Activated B cell treated with CpG ODN at 0.5 μM for 24 hours (primary cell): ENCODE data around the gene HPDL. TPM values are rescaled to one million over a fixed set of nuclear protein-coding genes. Genes with fewer than 3 reads are reported as not detected.

ENCODE experiments used
- ATAC-seq: fragments of 200-7000 bp; cut with Tn5 transposase; one replicate; pipeline ENCODE4 v1.10.0; 2021; ENCODE audit warnings: low read depth, mild to moderate bottlenecking, moderate library complexity
- CTCF ChIA-PET: fragments of 350-600 bp; sonication (Branson Sonifier 250); formaldehyde crosslinking; loops from one replicate; lab custom pipeline; 2021; ENCODE audit warnings: antibody characterized with exemption; lab: Charles Lee
- POLR2A ChIA-PET: fragments of 350-600 bp; sonication (Branson Sonifier 250); formaldehyde crosslinking; loops from one replicate; lab custom pipeline; 2021; ENCODE audit warnings: antibody characterized with exemption; lab: Charles Lee
- DNase-seq: peaks from one replicate; pipeline ENCODE4 v3.0.0; 2022
- H3K27ac Mint-ChIP-seq: one replicate; pipeline ENCODE4 v1.8.0; 2020; ENCODE audit warnings: mixed read lengths
- H3K27me3 Mint-ChIP-seq: one replicate; pipeline ENCODE4 v1.8.0; 2021; ENCODE audit warnings: mixed read lengths
- H3K36me3 Mint-ChIP-seq: one replicate; pipeline ENCODE4 v1.8.0; 2021; ENCODE audit warnings: low read depth, mixed read lengths
- H3K4me1 Mint-ChIP-seq: one replicate; pipeline ENCODE4 v1.8.0; 2021; ENCODE audit warnings: mixed read lengths
- H3K4me3 Mint-ChIP-seq: one replicate; pipeline ENCODE4 v1.8.0; 2020; ENCODE audit warnings: mild to moderate bottlenecking, mixed read lengths
- H3K9me3 Mint-ChIP-seq: one replicate; pipeline ENCODE4 v1.8.0; 2020; ENCODE audit warnings: mixed read lengths
- CTCF ChIP-seq: fragments of 200-600 bp; IDR thresholded peaks from one replicate; pipeline ENCODE4 v1.8.0; 2022; ENCODE audit warnings: antibody characterized with exemption, mild to moderate bottlenecking
- intact Hi-C: fragments of 100-400 bp; cut with micrococcal nuclease; formaldehyde crosslinking; loops from one replicate; pipeline ENCODE4 v1.15.1; 2024
- total RNA-seq: library from RNA; stranded (reverse); gene quantifications from 2 replicates; pipeline ENCODE4 v1.2.3, GENCODE V29; 2022

HPDL gene
- total RNA-seq, 1 donor from 2014 or later: 4.3 TPM

- intact Hi-C loops: loop anchor here (1.0 to 5.0 kb wide), 11 partner anchors 38 to 670 kb away; partner anchors contain the start of genes AKR1A1, ARMH1, EIF2B3 and MUTYH
- Mint-ChIP-seq H3K27ac (peak overlapping the region; percentile 41), H3K9me3 (no peaks in the 10 kb centered on the region), H3K36me3 (peaks cover 2% of the 10 kb centered on the region), H3K4me3 (peak overlapping the region; percentile 92), H3K27me3 (no peaks in the 10 kb centered on the region), H3K4me1 (peaks cover 43% of the 10 kb centered on the region)
- no peak for ATAC-seq
- DNase-seq: no peak
- no peak for TF ChIP-seq CTCF
- CTCF ChIA-PET: interaction anchor here (0.6 to 8.1 kb wide), 6 partner anchors 37 to 572 kb away, joined by 3 to 227 read pairs (median 11); partner anchors contain the start of genes HECTD3, MUTYH, RNU5D-1 and TESK2
- POLR2A ChIA-PET: interaction anchor here (0.5 to 7.1 kb wide), 25 partner anchors 36 to 671 kb away, joined by 3 to 217 read pairs (median 12); partner anchors contain the start of genes CCDC163, EIF2B3, HECTD3 and MMACHC
Measured at GRCh38 chr1:45302505-45303150, 24.1 kb upstream of the HPDL start.

GRCh38 chr1:45303520-45304310 lies 23.0 kb upstream of the HPDL start:
- peak; percentile 80 for ATAC-seq
- H3K4me3 Mint-ChIP-seq: peak overlapping the region; percentile 92
- TF ChIP-seq CTCF: no peak

GRCh38 chr1:45304311-45305081 lies 22.2 kb upstream of the HPDL start:
- CTCF ChIA-PET: interaction anchor here (0.7 to 8.1 kb wide), 5 partner anchors 23 to 290 kb away, joined by 3 to 227 read pairs (median 7); partner anchors contain the start of genes HECTD3, MUTYH, TESK2 and TOE1
- POLR2A ChIA-PET: interaction anchor here (0.8 to 7.1 kb wide), 22 partner anchors 22 to 673 kb away, joined by 3 to 217 read pairs (median 8); partner anchors contain the start of genes BTBD19, CCDC163, HECTD3 and HPDL
- H3K27me3 Mint-ChIP-seq: no peaks in the 10 kb centered on the region
- ATAC-seq: peak; percentile 0
- H3K36me3 Mint-ChIP-seq: peaks cover 2% of the 10 kb centered on the region
- no peaks in the 10 kb centered on the region for H3K9me3 Mint-ChIP-seq
- no peak for DNase-seq
- H3K27ac Mint-ChIP-seq: peak overlapping the region; percentile 96
- H3K4me1 Mint-ChIP-seq: peaks cover 43% of the 10 kb centered on the region
- no peak for TF ChIP-seq CTCF
- H3K4me3 Mint-ChIP-seq: peak overlapping the region; percentile 92
- intact Hi-C loops: loop anchor here (1.0 to 5.0 kb wide), 3 partner anchors 97 to 482 kb away; partner anchors contain the start of genes TESK2 and ZSWIM5

More at GRCh38 chr1:45303520-45304310, 23.0 kb upstream of the HPDL start:
- POLR2A ChIA-PET: interaction anchor here (0.5 to 7.1 kb wide), 55 partner anchors 9 to 1780 kb away, joined by 3 to 217 read pairs (median 6); partner anchors contain the start of genes ARMH1, BTBD19, CCDC163 and EIF2B3
- H3K36me3 Mint-ChIP-seq: peaks cover 2% of the 10 kb centered on the region
- intact Hi-C loops: loop anchor here (1.0 to 5.0 kb wide), 12 partner anchors 37 to 671 kb away; partner anchors contain the start of genes AKR1A1, ARMH1, EIF2B3 and MUTYH
- H3K27ac Mint-ChIP-seq: peak overlapping the region; percentile 96
- H3K4me1 Mint-ChIP-seq: peaks cover 43% of the 10 kb centered on the region
- no peaks in the 10 kb centered on the region for H3K27me3 Mint-ChIP-seq
- CTCF ChIA-PET: interaction anchor here (0.6 to 8.1 kb wide), 8 partner anchors 36 to 582 kb away, joined by 3 to 227 read pairs (median 8); partner anchors contain the start of genes HECTD3, MUTYH, PLK3 and RNU5D-1
- peak; percentile 91 for DNase-seq
- no peaks in the 10 kb centered on the region for H3K9me3 Mint-ChIP-seq

GRCh38 chr1:45305231-45305630 lies 21.5 kb upstream of the HPDL start:
- POLR2A ChIA-PET: interaction anchor here (0.8 to 7.1 kb wide), 9 partner anchors 16 to 575 kb away, joined by 3 to 217 read pairs (median 4); partner anchors contain the start of genes CCDC163, HPDL, MMACHC and MUTYH
- H3K4me3 Mint-ChIP-seq: peak overlapping the region; percentile 92
- peaks cover 42% of the 10 kb centered on the region for H3K4me1 Mint-ChIP-seq
- TF ChIP-seq CTCF: no peak
- CTCF ChIA-PET: interaction anchor here (0.7 to 5.3 kb wide), 4 partner anchors 22 to 291 kb away, joined by 3 to 33 read pairs (median 6); partner anchors contain the start of genes MUTYH, TESK2 and TOE1
- peak overlapping the region; percentile 96 for H3K27ac Mint-ChIP-seq
- no peaks in the 10 kb centered on the region for H3K9me3 Mint-ChIP-seq
- H3K36me3 Mint-ChIP-seq: peaks cover 2% of the 10 kb centered on the region
- ATAC-seq (no peak), DNase-seq (no peak)
- intact Hi-C loops: no loop called here
- H3K27me3 Mint-ChIP-seq: no peaks in the 10 kb centered on the region
